Activated naive CD8-positive, alpha-beta T cell treated with anti-CD3 and anti-CD28 coated beads, Interleukin-2, amount 50 U/mL, for 16 hours (primary cell): ENCODE data around the gene PRKG1.
"Not testable (repeated sequence)": the region's sequence is repeated elsewhere in the genome, so short reads cannot be mapped to it uniquely, and the experiment has no call there.

Experiments used
- DNase-seq: peaks from one replicate; pipeline ENCODE4 v3.0.0-alpha.2; 2020; ENCODE audit warnings: low read depth, low spot score

PRKG1 gene

DNA sequence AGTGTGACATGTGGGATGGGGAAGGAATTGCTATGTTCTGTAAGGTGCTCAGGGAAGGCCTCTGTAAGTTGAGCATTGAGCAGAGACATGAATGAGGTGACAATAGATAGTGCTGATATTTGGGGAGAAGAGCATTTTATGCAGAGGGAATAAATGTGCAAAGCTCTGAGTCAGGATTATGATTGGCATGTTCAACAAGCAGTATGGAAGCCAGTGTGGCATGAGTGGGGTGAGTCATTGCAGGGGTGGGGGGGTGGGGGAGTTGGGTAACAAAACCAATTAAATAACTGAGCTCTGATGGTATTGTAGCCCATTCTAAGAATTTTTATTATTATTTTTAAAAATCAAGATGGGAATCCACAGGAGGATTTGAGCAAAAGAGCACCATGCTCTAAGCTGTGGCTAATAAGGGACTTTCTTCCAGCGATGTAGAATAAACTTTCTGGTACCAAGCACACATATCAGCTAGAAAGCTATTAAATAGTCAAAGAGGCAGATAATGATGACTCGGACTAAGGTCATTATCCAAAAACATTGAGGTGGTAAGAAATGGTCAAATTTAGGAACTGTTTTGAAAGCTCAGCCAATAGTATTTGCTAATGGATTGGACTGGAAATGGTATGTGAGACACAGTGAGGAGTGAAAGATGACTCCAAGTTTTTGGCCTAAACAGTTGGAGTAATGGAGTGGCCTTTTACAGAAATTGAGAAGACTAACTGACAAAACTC is 96.4 kb downstream of the PRKG1 start:
- DNase-seq, result no peak

DNA sequence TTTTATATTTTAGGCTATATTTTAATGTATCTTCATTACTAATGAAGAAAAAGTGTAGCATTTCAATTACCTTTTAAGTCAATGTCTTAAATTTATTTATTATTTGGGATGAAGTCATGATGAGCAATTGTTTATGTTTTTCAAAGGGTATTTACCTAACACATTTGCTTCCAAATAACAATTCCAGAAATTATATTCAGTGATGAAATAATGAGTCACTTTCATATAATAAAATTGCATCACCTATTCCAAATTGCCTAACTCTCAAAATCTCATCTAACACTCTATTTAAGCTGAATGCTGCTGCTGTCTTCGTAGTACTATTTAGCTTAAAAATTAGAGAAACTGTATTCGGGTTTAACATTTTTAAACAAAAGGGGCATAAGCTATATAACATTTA is 97.7 kb downstream of the PRKG1 start:
- no peak for DNase-seq

DNA sequence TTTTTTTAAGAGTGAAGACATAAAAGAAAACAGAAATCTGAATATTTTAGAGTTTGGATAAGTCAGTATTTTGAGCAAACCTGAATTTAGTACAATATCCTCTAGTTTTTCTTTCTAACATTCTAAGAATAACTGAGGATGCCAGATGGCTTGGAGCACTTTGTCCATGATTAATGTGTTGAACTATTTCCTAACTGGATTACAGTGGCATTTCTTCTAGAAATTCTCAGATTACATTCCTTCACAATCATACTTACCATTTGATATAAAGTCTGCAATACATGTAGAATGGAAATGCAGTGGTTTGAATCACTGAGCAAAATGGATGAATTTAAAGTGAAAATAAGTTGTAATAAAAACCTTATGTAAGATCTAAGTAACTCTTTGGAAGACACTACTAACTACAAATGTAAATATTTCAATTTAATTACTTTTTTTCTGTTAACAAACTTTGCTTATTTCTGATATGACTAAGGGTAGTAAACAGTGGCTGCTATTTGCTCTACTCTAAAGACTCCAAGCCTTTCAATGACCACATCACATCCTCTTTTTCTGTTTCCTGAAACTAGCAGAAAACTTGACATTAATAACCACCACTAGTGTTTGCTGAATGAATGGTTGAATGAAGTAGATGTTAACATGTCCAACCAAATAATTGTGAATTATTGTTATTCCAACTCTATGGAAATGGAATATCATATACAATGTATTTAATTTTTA is 102.8 kb downstream of the PRKG1 start:
- no peak for DNase-seq

DNA sequence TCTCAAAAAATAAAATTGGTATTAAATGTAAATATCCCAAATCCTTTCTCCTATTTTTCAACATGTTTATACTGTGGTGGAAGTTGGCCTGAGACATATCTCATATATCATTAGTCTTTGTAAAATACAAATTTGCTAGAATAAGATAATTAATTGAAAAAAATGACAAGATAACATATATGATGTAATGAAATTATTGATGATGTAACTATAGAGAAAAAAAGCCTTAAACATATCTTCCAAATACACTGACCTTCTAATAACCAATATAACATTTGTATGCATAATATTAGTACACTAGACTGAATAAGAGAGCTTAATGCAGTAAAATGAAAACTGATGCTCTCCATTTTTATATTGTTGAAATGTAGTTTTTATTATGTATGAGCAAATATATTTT is 104.3 kb downstream of the PRKG1 start:
- no peak for DNase-seq

DNA sequence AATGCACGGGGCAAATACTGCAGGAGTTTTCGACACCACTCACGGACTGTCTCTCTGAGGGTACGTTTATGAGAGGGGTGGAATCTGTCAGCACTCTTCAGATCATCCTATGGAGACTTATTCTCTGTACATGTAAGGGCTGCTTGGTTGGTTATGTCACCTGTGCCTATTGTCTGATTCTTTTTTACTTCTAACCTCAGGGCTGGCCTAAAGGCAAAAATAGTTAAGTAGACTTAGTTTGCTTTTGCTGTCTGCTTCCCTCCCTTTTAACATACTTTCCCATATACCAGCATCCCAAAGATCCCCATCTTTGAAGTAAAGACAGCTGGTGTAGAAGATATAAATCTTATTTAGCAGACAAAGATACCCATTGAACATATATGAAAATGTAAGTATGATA is 105.9 kb downstream of the PRKG1 start:
- DNase-seq, result no peak

DNA sequence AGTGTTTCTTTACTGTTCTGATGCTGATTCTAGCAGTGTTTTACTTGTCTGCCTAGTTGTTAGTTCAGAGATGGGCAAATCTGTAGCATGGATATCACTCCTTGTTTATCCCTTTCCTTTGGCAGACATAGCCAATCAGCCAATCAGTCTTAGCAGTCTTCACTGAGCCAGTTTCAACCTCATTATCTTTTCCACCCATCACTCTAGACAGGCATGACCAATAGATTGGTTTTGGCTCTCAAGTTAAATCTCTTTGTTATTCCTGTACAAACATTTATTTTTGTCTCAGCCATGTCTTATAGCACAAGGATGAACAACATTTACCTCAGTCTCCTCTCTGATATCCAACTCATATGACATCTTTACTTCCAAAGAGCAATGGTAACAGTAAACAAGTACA is 109.5 kb downstream of the PRKG1 start:
- DNase-seq, result no peak

DNA sequence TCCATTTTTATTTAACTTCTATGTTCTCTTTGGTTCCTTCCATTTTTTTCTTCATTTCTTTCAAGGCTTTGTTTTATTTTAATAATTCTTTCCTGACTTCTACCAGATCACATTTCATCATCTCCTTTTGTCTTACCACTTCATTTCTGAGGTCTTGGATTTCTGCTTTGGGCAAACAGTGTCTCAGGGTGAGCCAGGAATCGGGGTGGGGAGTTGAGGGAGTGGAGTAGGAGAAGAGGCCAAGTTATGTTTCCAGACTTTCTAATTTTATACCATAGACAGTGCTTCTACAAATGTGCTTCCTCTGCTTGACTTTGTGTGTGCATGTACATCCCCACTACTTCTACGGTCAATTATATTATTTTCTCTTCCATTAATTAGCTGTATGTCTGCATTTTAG is 112.1 kb downstream of the PRKG1 start:
- no peak for DNase-seq

DNA sequence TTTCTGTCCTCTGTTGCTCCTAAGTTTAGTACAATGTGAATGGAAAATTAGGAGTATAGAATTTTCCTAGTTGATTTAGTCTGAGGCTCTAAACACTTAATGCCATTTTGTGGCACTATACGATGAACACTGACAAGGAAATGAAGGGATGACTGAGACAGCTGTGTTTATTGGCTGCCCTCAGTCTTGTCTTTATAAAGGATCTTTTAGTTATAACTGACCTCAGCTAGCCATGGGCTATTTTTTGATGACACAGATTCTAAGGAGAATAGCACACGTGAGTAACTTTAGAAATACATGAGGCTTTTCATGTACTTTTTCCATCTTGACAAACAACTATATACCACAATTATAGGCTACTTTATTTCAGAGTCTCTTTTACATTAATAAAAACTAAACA is 113.7 kb downstream of the PRKG1 start:
- no peak for DNase-seq

DNA sequence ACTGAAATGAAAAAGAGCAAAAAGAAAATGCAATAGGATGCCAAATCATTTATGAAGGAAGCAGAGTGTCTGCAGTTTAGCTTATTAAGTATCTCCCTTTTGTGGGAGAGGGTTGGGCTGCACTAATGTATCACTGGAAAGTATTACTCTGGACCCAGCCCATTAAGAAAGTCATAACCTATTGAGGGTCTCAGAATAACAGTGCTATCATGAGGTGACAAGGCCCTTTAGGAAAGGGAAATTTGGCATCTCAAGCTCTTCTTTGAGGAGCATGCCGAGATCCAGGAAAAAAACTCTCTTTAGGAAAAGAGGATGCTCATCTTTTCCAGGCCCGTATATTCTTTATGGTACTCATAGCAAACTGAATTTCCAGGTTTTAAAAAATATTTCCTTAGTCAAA is 114.6 kb downstream of the PRKG1 start:
- no peak for DNase-seq

DNA sequence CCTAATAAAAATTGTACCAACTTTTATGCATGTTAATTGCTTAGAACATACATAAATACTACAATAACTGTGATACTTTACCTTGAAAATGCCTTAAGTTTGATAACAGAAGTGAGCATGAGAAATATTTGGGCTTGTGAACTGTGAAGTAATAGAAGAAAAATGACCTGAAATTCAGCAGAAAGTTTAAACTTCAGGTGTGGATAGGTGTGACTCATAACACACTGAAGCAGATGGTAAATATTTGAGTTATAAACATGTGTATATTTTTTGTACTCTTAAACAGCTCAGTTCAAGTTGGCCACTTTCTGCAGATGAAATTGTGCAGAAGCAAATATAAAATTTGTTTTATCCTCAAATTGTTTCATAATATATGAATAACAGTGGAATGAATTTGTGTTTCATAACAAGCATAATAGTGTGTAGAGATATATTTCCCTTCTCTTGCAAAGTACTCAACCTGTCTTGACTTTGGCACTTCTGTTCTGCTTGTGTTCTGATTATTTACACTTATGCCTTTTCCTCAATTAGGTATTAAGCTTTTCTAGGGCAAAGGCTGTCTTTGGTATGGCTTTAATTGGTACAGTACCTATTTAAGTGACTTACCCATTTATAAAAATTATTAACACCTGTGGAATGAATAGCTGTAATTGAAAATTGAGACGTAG is 122.4 kb downstream of the PRKG1 start:
- no peak for DNase-seq

DNA sequence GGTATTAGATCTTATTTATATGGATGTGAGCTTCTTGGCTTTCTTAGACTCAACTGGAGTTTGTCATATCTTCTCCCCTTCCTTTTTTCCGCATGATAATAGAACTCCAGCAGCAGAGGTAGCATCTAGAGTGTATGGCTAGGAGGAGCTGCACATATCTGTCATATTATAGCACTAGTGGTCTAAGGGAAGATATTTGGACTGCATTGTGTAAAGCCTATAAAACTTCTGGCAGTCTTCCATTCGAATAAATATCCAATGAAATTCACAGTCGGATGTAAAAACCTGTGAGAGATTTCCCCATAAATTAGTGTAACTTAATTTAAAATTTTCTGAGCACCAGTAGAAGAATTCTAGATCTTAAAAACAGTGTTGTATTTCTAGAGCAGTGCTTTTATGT is 123.9 kb downstream of the PRKG1 start:
- DNase-seq, result no peak

DNA sequence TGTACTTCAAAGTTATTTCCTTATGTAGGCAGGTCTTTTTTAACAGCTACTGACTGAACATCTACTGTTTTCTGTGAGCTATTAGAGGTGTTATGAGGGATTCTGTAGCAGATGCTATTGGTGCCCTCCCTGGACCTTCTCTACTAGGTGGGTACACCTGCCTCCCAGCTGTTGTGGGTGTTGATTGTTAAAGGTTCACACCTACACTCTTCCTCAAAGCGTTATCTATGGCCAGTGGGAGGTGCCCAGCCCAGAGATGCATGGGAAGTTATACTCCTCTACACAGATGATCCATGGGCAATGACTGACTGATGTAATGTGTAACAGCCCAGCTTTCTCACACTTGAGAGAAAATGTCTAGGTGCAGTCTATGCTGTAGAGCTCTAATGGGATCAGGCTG is 127.7 kb downstream of the PRKG1 start:
- DNase-seq, result no peak

DNA sequence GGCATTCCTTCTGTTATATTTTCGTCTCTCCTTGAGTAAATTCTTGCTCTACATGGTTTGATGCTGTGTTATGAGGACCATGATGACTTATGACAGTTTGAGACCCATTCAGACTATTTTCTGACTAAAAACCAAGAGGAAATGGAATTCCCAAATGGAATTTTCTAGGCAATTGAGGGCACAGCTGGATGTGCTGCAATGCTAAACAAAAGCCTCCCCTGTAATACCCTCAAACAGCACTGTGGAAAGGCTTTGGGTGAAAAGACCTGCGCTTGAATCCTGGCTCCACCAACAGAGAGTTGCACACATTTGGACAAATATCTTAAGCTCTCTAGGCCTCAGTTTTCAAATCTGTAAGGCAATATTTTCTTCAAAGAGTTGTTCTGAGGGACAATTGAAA is 129.1 kb downstream of the PRKG1 start:
- DNase-seq, result no peak

DNA sequence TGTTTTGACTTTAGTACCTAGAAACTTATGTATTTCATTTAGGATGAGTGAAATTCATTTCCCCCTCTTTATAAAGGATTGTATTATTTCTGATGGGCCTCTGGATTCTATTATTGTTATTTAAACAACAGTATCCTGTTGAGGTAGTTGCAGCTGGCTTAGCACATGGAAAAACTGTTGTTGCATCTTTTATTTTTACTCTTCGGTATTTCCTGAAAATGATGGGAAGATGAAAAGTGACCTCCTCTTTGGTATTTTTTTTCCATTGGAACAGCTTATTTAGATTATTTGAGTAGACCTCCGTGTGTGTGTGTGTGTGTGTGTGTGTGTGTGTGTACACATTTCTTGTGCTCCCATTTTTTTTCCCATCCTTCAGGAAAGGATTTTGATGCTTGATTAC is 129.8 kb downstream of the PRKG1 start:
- no peak for DNase-seq

DNA sequence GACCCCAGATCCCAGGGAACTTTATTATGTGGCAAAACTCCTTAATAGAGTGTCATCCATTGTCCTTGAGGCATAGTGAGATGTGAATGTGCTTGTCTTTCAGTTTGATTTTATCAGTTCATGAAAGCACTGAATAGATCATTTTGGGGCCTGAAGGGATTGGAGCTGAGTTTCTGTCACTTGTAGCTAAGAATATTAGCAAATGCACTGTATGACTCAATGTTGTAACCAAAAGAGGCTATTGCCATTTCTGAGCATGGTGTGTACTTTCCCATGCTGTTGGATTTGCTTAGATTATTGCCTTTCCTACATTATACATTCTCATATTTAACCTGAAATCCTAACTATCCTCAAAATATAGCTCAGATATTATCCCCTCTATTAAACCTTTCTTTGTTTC is 130.4 kb downstream of the PRKG1 start:
- no peak for DNase-seq

DNA sequence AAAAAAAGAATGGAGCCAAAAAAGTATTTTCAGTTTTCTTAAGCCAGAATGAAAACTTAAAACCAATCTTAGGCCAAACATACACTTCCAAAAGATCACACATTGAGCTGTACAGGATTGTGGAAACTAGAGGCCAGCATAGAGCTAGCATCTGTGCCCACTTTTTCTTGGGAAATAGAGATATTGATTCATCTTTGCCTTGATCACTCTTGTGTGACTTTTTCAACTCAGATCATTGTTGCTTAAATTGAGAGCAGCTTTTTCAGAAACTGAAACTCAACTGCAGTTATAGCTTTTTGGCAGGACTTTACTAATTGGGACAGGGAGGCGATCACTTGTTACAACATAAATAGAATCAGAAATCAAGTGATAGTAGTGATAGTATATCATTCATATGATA is 132.2 kb downstream of the PRKG1 start:
- DNase-seq, result no peak

DNA sequence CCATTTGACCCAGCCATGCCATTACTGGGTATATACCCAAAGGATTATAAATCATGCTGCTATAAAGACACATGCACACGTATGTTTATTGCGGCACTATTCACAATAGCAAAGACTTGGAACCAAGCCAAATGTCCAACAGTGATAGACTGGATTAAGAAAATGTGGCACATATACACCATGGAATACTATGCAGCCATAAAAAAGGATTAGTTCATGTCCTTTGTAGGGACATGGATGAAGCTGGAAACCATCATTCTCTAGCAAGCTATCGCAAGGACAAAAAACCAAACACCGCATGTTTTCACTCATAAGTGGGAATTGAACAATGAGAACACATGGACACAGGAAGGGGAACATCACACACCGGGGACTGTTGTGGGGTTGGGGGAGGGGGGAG is 138.7 kb downstream of the PRKG1 start:
- not testable (repeated sequence) for DNase-seq

DNA sequence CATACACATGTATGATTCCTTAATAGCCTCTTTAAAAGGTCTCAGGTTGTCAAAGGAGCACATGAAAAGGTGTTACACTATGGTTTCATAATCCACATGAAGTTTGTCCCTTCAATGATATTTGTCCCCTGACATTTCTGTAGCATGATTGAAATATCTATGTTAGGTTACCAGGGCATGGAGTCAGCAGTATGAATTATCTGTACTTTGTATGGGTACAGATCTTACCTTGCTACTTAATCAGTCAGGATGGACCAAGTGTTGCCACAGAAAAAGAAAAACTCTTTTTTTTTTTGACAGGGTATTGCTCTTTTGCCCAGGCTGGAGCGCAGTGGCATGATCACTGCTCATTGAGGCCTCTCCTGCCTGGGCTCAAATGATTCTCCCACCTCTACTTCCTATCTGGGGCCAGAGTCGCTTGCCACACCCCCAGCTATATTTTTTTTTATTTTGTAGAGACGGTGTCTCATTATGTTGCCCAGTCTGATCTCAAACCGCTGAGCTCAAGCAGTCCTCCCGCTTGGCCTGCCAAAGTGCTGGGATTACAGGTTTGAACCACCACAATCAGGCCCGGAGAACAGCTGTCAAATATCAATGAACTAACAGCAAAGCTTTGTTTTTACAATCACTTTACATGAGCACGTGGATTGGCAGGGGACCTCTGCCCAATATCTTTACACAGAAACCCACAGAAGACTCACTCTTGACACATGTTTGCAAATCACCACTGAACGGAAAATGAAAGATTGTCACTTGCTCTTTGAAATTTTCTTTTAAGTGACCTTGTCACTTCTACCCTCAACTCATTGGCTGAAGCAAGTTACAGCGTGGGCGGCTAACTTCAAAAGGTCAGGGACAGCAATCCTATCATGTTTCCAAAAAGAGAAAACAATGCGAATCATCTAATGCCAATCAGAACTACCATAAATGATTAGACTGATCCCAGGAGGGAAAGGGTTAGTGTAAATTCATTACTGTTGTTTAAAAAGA is 140.2 kb downstream of the PRKG1 start:
- DNase-seq, result no peak

DNA sequence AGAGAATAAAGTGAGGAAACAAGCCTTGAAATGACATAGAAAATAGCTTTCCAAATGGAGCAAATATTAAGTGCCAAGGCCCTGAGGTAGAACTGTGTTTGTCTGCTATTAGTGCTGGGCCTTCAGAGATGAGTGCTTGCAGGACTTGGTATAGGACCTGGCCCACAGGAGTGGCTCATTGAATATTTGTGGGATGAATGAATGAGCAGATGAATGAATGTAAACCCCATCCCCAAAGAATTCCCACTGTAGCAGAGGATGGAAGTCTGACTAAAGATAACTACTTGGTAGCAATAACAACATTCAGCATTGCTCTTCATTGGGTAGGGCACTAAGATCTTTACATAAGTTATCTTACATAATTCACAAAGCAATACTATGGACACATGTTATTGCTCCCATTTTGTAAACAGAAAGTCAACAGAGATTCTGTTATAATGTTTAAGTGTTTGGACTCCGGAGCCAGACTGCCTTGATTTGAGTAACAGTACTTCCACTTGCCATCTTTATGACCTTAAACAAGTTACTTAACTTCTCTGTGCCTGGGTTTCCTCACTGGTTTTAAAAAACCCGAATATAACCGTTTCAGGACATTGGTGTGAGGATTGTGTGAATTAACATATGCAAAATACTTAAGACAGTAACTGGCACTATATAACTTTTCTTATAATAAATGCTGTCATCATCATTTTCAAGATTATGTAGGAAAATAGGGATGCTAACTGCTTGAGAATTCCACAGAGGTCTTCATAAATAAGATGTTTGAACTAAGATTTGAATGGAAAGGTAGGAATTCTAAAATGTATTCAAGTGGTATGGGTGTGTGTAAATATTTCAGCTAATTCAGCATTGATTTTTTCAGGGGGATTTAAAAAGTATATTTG is 141.9 kb downstream of the PRKG1 start:
- no peak for DNase-seq

DNA sequence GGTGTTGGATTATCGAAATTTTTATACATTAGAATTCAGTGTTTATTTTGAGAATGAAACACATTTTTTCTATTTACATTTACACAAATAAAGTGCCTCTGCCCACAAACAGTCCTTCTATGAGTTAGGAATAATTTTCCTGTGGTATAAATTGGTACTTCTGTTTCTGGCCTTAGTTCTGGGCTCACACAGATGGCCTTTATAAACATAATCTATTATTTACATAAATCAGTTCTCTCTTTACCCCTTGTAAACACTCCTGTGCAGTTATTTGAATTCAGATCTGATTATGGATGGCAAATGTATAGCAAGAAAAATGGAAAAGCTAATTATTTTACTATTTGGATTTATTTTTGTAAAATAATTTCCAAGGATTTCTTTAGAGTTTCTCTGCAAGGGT is 143.2 kb downstream of the PRKG1 start:
- no peak for DNase-seq

DNA sequence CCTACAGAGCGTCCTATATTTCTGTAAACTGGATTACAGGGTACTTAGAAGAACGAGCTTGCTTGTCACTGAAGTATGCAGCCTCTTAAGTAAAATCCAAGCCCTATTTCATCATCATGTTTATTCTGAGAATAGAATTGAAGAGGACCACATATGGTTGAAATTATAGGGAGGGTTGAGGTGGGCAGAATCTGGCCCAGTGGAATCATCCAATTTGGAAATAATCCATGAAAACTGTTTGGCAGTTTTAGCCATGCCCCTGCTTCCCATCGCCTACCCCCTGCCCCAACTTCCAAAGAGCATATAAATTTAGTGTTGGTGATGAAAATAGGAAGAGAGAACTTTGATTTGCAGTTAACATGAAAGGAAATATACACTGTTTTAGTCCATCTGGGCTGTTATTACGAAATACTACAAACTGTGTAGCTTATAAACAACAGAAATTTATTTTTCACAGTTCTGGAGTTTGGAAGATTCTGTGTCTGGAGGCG is 150.4 kb downstream of the PRKG1 start:
- no peak for DNase-seq
